CD4-positive, alpha-beta T cell (primary cell): ENCODE data around the gene DIAPH1. TPM values are rescaled to one million over a fixed set of nuclear protein-coding genes. Genes with fewer than 3 reads are reported as not detected.

Experiments
- ATAC-seq: fragments of 200-7000 bp; cut with Tn5 transposase; one replicate; pipeline ENCODE4 v1.10.0; 2022; ENCODE audit warnings: mild to moderate bottlenecking; ENCODE audit not compliant: poor library complexity
- CTCF ChIA-PET: fragments of 350-600 bp; sonication (Branson Sonifier 250); formaldehyde crosslinking; loops from one replicate; lab custom pipeline; 2021; ENCODE audit warnings: antibody characterized with exemption, inconsistent platforms; lab: Charles Lee
- POLR2A ChIA-PET: fragments of 350-600 bp; sonication (Branson Sonifier 250); formaldehyde crosslinking; loops from one replicate; lab custom pipeline; 2021; ENCODE audit warnings: antibody characterized with exemption, inconsistent platforms; lab: Charles Lee
- DNase-seq, 14 experiments: peaks; one replicate each; pipeline ENCODE4 v3.0.0-alpha.2; 2013 to 2020; ENCODE audit warnings: mixed read lengths in 2 of 14
- H3K27ac ChIP-seq, 2 donors: one replicate each; pipeline versions ENCODE4 v1.5.1 to v1.7.0; 2013; ENCODE audit warnings: low read length in 2 of 2, low read depth in 1 of 2, mild to moderate bottlenecking in 1 of 2
- H3K27me3 ChIP-seq, 2 experiments: 1 replicate in 1 of 2; 2 replicates in 1 of 2; pipeline versions ENCODE4 v1.6.1 to v1.7.0; 2013; ENCODE audit warnings: low read length in 2 of 2, control low read depth in 1 of 2, mild to moderate bottlenecking in 1 of 2, moderate library complexity in 1 of 2; ENCODE audit not compliant: insufficient read depth in 2 of 2, control insufficient read depth in 1 of 2
- H3K36me3 ChIP-seq: one replicate; pipeline ENCODE4 v1.6.1; 2013; ENCODE audit warnings: low read length, control low read depth; ENCODE audit not compliant: insufficient read depth
- H3K4me1 ChIP-seq: one replicate; pipeline ENCODE4 v1.6.1; 2013; ENCODE audit warnings: low read length, control low read depth; ENCODE audit not compliant: insufficient read depth
- H3K4me3 ChIP-seq: one replicate; pipeline ENCODE4 v1.5.1; 2013; ENCODE audit warnings: mild to moderate bottlenecking, low read length, moderate library complexity
- H3K9me3 ChIP-seq, 2 experiments: 1 replicate in 1 of 2; 2 replicates in 1 of 2; pipeline versions ENCODE4 v1.6.1 to v1.7.0; 2013; ENCODE audit warnings: low read length in 2 of 2, mild to moderate bottlenecking in 2 of 2, control low read depth in 1 of 2, moderate library complexity in 1 of 2; ENCODE audit not compliant: control insufficient read depth in 1 of 2, insufficient read depth in 1 of 2
- H3K27ac Mint-ChIP-seq: one replicate; pipeline ENCODE4 v1.8.0; 2020; ENCODE audit warnings: mixed read lengths
- H3K27me3 Mint-ChIP-seq: one replicate; pipeline ENCODE4 v1.8.0; 2021; ENCODE audit warnings: mixed read lengths
- H3K36me3 Mint-ChIP-seq: one replicate; pipeline ENCODE4 v1.8.0; 2021; ENCODE audit warnings: low read depth, mixed read lengths
- H3K4me1 Mint-ChIP-seq: one replicate; pipeline ENCODE4 v1.8.0; 2021; ENCODE audit warnings: low read depth, mixed read lengths
- H3K4me3 Mint-ChIP-seq: one replicate; pipeline ENCODE4 v1.8.0; 2020; ENCODE audit warnings: mild to moderate bottlenecking, mixed read lengths
- H3K9me3 Mint-ChIP-seq: one replicate; pipeline ENCODE4 v1.8.0; 2020; ENCODE audit warnings: mixed read lengths
- CTCF ChIP-seq: fragments of 200-600 bp; IDR thresholded peaks from one replicate; pipeline ENCODE4 v1.8.0; 2022; ENCODE audit warnings: antibody characterized with exemption, mild to moderate bottlenecking
- intact Hi-C, 2 experiments: fragments of 100-400 bp; cut with DNase I in 1 of 2; cut with micrococcal nuclease in 1 of 2; formaldehyde crosslinking; loops; one replicate each; pipeline versions ENCODE4 v1.15.1 to v1.9.0; 2023 to 2025; cut with DNase I, micrococcal nuclease
- total RNA-seq, 174 experiments: library from RNA in 2 of 174; stranded (reverse) in 2 of 174; gene quantifications; one replicate each; pipeline ENCODE4 v1.2.3 and lab custom pipeline; 2021 to 2026

Gene DIAPH1
- total RNA-seq, 2 experiments from 2014 or later: 159 to 161 TPM

GRCh38 chr5:141496038-141496437, 122.8 kb downstream of the DIAPH1 start:
- H3K4me3 Mint-ChIP-seq: no peak overlapping the region
- H3K27me3 Mint-ChIP-seq: peaks cover 71% of the 10 kb centered on the region
- H3K36me3 Mint-ChIP-seq: no peaks in the 10 kb centered on the region
- ATAC-seq (no peak), DNase-seq (no peak)
- no peak for TF ChIP-seq CTCF
- H3K9me3 ChIP-seq: peaks cover 0 to 8% of the 10 kb centered on the region in 2 experiments
- ChIA-PET POLR2A (no interaction called here), CTCF (no interaction called here)
- peaks cover 25% of the 10 kb centered on the region for H3K4me1 ChIP-seq
- peaks cover 9% of the 10 kb centered on the region for H3K4me1 Mint-ChIP-seq
- H3K27ac Mint-ChIP-seq: no peak overlapping the region
- intact Hi-C loops: no loop called here
- no peak overlapping the region for H3K27ac ChIP-seq
- peaks cover 44 to 56% of the 10 kb centered on the region in 2 experiments for H3K27me3 ChIP-seq
- H3K9me3 Mint-ChIP-seq: no peaks in the 10 kb centered on the region
- H3K4me3 ChIP-seq: no peak overlapping the region
- H3K36me3 ChIP-seq: no peaks in the 10 kb centered on the region

- no peak for DNase-seq
- H3K27ac Mint-ChIP-seq: no peak overlapping the region
- Histone ChIP-seq H3K27me3 (peaks cover 50 to 62% of the 10 kb centered on the region in 2 experiments), H3K4me3 (no peak overlapping the region), H3K27ac (no peak overlapping the region), H3K36me3 (no peaks in the 10 kb centered on the region), H3K9me3 (peaks cover 0 to 8% of the 10 kb centered on the region in 2 experiments), H3K4me1 (peaks cover 27% of the 10 kb centered on the region)
- peaks cover 77% of the 10 kb centered on the region for H3K27me3 Mint-ChIP-seq
- ATAC-seq: no peak
- no peak for TF ChIP-seq CTCF
- H3K9me3 Mint-ChIP-seq: no peaks in the 10 kb centered on the region
- ChIA-PET POLR2A (no interaction called here), CTCF (no interaction called here)
- H3K4me3 Mint-ChIP-seq: no peak overlapping the region
- intact Hi-C loops: no loop called here
- H3K36me3 Mint-ChIP-seq: no peaks in the 10 kb centered on the region
- H3K4me1 Mint-ChIP-seq: peaks cover 11% of the 10 kb centered on the region
Observed at GRCh38 chr5:141495453-141495811, 123.4 kb downstream of the DIAPH1 start.

GRCh38 chr5:141494761-141495452, 123.9 kb downstream of the DIAPH1 start:
- peaks cover 0 to 8% of the 10 kb centered on the region in 2 experiments for H3K9me3 ChIP-seq
- DNase-seq (no peak), ATAC-seq (no peak)
- Mint-ChIP-seq H3K27ac (no peak overlapping the region), H3K4me3 (no peak overlapping the region), H3K27me3 (peaks cover 82% of the 10 kb centered on the region), H3K4me1 (peaks cover 11% of the 10 kb centered on the region), H3K9me3 (no peaks in the 10 kb centered on the region), H3K36me3 (no peaks in the 10 kb centered on the region)
- intact Hi-C loops: no loop called here
- CTCF ChIA-PET: no interaction called here
- H3K27ac ChIP-seq: no peak overlapping the region
- no peak overlapping the region for H3K4me3 ChIP-seq
- no peak for TF ChIP-seq CTCF
- H3K36me3 ChIP-seq: no peaks in the 10 kb centered on the region
- POLR2A ChIA-PET: no interaction called here
- H3K4me1 ChIP-seq: peaks cover 27% of the 10 kb centered on the region
- H3K27me3 ChIP-seq: peaks cover 55 to 67% of the 10 kb centered on the region in 2 experiments
